IMR-90 (cell line): ENCODE results near the gene TAPT1. TPM values are rescaled to one million over a fixed set of nuclear protein-coding genes. Genes with fewer than 3 reads are reported as not detected.
A peak's percentile ranks its signal among the peaks of the same experiment; 100 is the strongest.

Experiments
- ATAC-seq: fragments of 200-7000 bp; cut with Tn5 transposase; 2 replicates; pipeline ENCODE4 v1.9.1; 2020; ENCODE audit warnings: low read depth, mild to moderate bottlenecking, moderate library complexity
- BruUV-seq: library from RNA; stranded (reverse); fragments of 400-500 nt; replicated peaks from 2 replicates; lab custom pipeline; 2021; lab: Mats Ljungman, UMichigan
- CTCF ChIA-PET: fragments of 300-600 bp; formaldehyde crosslinking; extraction: SDS; loops from one replicate; lab custom pipeline; 2021; ENCODE audit warnings: antibody characterized with exemption; lab: Yijun Ruan, JAX
- POLR2A ChIA-PET: fragments of 300-600 bp; sonication (Branson Sonifier 250); formaldehyde crosslinking; loops from one replicate; lab custom pipeline; 2022; ENCODE audit warnings: antibody characterized with exemption; ENCODE audit not compliant: unreplicated experiment; lab: Charles Lee
- DNase-seq: peaks from one replicate; pipeline ENCODE4 v3.0.0; 2013
- H2AFZ ChIP-seq: replicated peaks from 2 replicates; pipeline ENCODE3; 2013; ENCODE audit warnings: low read length, mild to moderate bottlenecking; ENCODE audit not compliant: poor library complexity
- H2AK5ac ChIP-seq: 2 replicates; pipeline ENCODE4 v1.6.1; 2013; ENCODE audit warnings: low read depth, low read length, inconsistent platforms
- H2AK9ac ChIP-seq: replicated peaks from 2 replicates; pipeline ENCODE3; 2013; ENCODE audit warnings: mild to moderate bottlenecking, low read depth, low read length, moderate library complexity; ENCODE audit not compliant: poor library complexity
- H2BK120ac ChIP-seq: 2 replicates; pipeline ENCODE4 v1.6.1; 2013; ENCODE audit warnings: low read depth, low read length, inconsistent platforms
- H2BK15ac ChIP-seq: 3 replicates; pipeline ENCODE4 v1.6.1; 2013; ENCODE audit warnings: low read depth, low read length, inconsistent platforms
- H2BK20ac ChIP-seq: 2 replicates; pipeline ENCODE4 v1.6.1; 2013; ENCODE audit warnings: low read depth, mild to moderate bottlenecking, inconsistent platforms, low read length, moderate library complexity
- H2BK5ac ChIP-seq: 2 replicates; pipeline ENCODE4 v1.6.1; 2013; ENCODE audit warnings: mild to moderate bottlenecking, low read depth, low read length, inconsistent platforms; ENCODE audit not compliant: poor library complexity, severe bottlenecking
- H3K14ac ChIP-seq: replicated peaks from 2 replicates; pipeline ENCODE4 v1.6.1; 2013; ENCODE audit warnings: low read depth, low read length, inconsistent platforms
- H3K18ac ChIP-seq: 2 replicates; pipeline ENCODE4 v1.6.1; 2013; ENCODE audit warnings: low read depth, low read length, control low read depth
- H3K23ac ChIP-seq: 2 replicates; pipeline ENCODE4 v1.6.1; 2013; ENCODE audit warnings: low read depth, low read length, inconsistent platforms
- H3K27ac ChIP-seq: 2 replicates; pipeline ENCODE4 v1.5.1; 2013; ENCODE audit warnings: mild to moderate bottlenecking, control low read depth, low read length; ENCODE audit not compliant: insufficient read depth
- H3K27me3 ChIP-seq: 2 replicates; pipeline ENCODE4 v1.6.1; 2013; ENCODE audit warnings: low read length; ENCODE audit not compliant: control insufficient read depth, insufficient read depth
- H3K36me3 ChIP-seq: 2 replicates; pipeline ENCODE4 v1.6.1; 2013; ENCODE audit warnings: low read length, mixed read lengths; ENCODE audit not compliant: control insufficient read depth, insufficient read depth
- H3K4ac ChIP-seq: 2 replicates; pipeline ENCODE4 v1.6.1; 2013; ENCODE audit warnings: low read depth, low read length, inconsistent platforms
- H3K4me1 ChIP-seq: 2 replicates; pipeline ENCODE4 v1.6.1; 2013; ENCODE audit warnings: low read length, mixed read lengths; ENCODE audit not compliant: control insufficient read depth, insufficient read depth
- H3K4me2 ChIP-seq: 2 replicates; pipeline ENCODE4 v1.6.1; 2013; ENCODE audit warnings: low read depth, mild to moderate bottlenecking, control low read depth, low read length, moderate library complexity
- H3K4me3 ChIP-seq: 2 replicates; pipeline ENCODE4 v1.5.1; 2013; ENCODE audit warnings: low read depth, mild to moderate bottlenecking, control low read depth, low read length, moderate library complexity; ENCODE audit not compliant: insufficient read depth
- H3K56ac ChIP-seq: 2 replicates; pipeline ENCODE4 v1.6.1; 2013; ENCODE audit warnings: low read length, inconsistent platforms; ENCODE audit not compliant: insufficient read depth; ENCODE audit errors: extremely low read depth
- H3K79me1 ChIP-seq, 2 experiments: 2 replicates each; pipeline ENCODE4 v1.6.1; 2013; ENCODE audit warnings: low read length in 2 of 2, inconsistent platforms in 1 of 2, low read depth in 1 of 2
- H3K9ac ChIP-seq: 2 replicates; pipeline ENCODE4 v1.6.1; 2013; ENCODE audit warnings: low read depth, low read length, control low read depth
- H3K9me1 ChIP-seq: 2 replicates; pipeline ENCODE4 v1.6.1; 2013; ENCODE audit warnings: low read length, inconsistent platforms; ENCODE audit not compliant: insufficient read depth
- H3K9me3 ChIP-seq: 2 replicates; pipeline ENCODE4 v1.6.1; 2013; ENCODE audit warnings: low read length; ENCODE audit not compliant: control insufficient read depth, insufficient read depth
- H4K20me1 ChIP-seq: 2 replicates; pipeline ENCODE4 v1.6.1; 2013; ENCODE audit warnings: low read length, inconsistent platforms; ENCODE audit not compliant: insufficient read depth
- H4K5ac ChIP-seq: 2 replicates; pipeline ENCODE4 v1.6.1; 2013; ENCODE audit warnings: mild to moderate bottlenecking, low read depth, low read length, control low read depth
- H4K8ac ChIP-seq, 2 experiments: 2 replicates each; pipeline ENCODE4 v1.6.1; 2013; ENCODE audit warnings: low read depth in 2 of 2, low read length in 2 of 2, control low read depth in 1 of 2, inconsistent platforms in 1 of 2
- H4K91ac ChIP-seq: 2 replicates; pipeline ENCODE4 v1.6.1; 2013; ENCODE audit warnings: low read depth, low read length, inconsistent platforms; ENCODE audit not compliant: insufficient read depth
- BHLHE40 ChIP-seq: fragments of 150-350 bp; IDR thresholded peaks from 2 replicates; pipeline ENCODE4 v1.6.1; 2016; ENCODE audit warnings: mild to moderate bottlenecking, low read depth, low read length
- CHD1 ChIP-seq: IDR thresholded peaks from 2 replicates; pipeline ENCODE4 v1.6.1; 2012; ENCODE audit warnings: low read depth, low read length, improper control_type of control experiment
- CTCF ChIP-seq: conservative IDR thresholded peaks from 2 replicates; pipeline ENCODE4 v1.5.1; 2012; ENCODE audit warnings: mild to moderate bottlenecking, low read depth, low read length, improper control_type of control experiment
- ELK1 ChIP-seq: fragments of 150-350 bp; IDR thresholded peaks from 2 replicates; pipeline ENCODE4 v1.6.1; 2016; ENCODE audit warnings: low read depth, mild to moderate bottlenecking, low read length, moderate library complexity, borderline replicate concordance
- FOS ChIP-seq: fragments of 150-350 bp; IDR thresholded peaks from 2 replicates; pipeline ENCODE4 v1.6.1; 2016; ENCODE audit warnings: low read depth, low read length
- MAZ ChIP-seq: IDR thresholded peaks from 2 replicates; pipeline ENCODE4 v1.6.1; 2012; ENCODE audit warnings: low read depth, mild to moderate bottlenecking, low read length, improper control_type of control experiment, moderate library complexity, borderline replicate concordance
- MXI1 ChIP-seq: IDR thresholded peaks from 2 replicates; pipeline ENCODE4 v1.6.1; 2012; ENCODE audit warnings: low read depth, mild to moderate bottlenecking, low read length, moderate library complexity, borderline replicate concordance
- POLR2A ChIP-seq: IDR thresholded peaks from 2 replicates; pipeline ENCODE4 v1.6.1; 2012; ENCODE audit warnings: mild to moderate bottlenecking, low read depth, low read length
- RAD21 ChIP-seq: IDR thresholded peaks from 2 replicates; pipeline ENCODE4 v1.6.1; 2012; ENCODE audit warnings: low read length, improper control_type of control experiment
- RCOR1 ChIP-seq: IDR thresholded peaks from 2 replicates; pipeline ENCODE4 v1.6.1; 2012; ENCODE audit warnings: mild to moderate bottlenecking, low read length, improper control_type of control experiment; ENCODE audit not compliant: insufficient replicate concordance
- RFX5 ChIP-seq: IDR thresholded peaks from 2 replicates; pipeline ENCODE4 v1.8.0; 2012; ENCODE audit warnings: low read depth, mild to moderate bottlenecking, low read length, moderate library complexity
- SMC3 ChIP-seq: fragments of 150-350 bp; IDR thresholded peaks from 2 replicates; pipeline ENCODE4 v1.6.1; 2016; ENCODE audit warnings: low read depth, mild to moderate bottlenecking, antibody characterized with exemption, low read length, moderate library complexity
- USF2 ChIP-seq: fragments of 150-350 bp; IDR thresholded peaks from 2 replicates; pipeline ENCODE4 v1.6.1; 2017; ENCODE audit warnings: mild to moderate bottlenecking, antibody characterized with exemption, low read length, low read depth
- dilution Hi-C: fragments of 300-500 bp; cut with HindIII; formaldehyde crosslinking; loops from one replicate; pipeline ENCODE4 v1.14.3; 2018; ENCODE audit warnings: low sequenced_read_pairs; ENCODE audit not compliant: unreplicated experiment
- in situ Hi-C: fragments of 300-500 bp; cut with MboI; formaldehyde crosslinking; loops from 3 replicates; pipeline ENCODE4 v1.14.3; 2019; ENCODE audit warnings: low sequenced_read_pairs, inconsistent platforms, mixed read lengths
- intact Hi-C: fragments of 100-400 bp; cut with micrococcal nuclease; formaldehyde crosslinking; loops from 2 replicates; pipeline ENCODE4 v1.10.0; 2022
- polyA plus RNA-seq, 3 experiments: library from polyadenylated mRNA; depleted of rRNA; stranded (reverse); fragments of >200 nt; gene quantifications; 2 replicates each; pipeline ENCODE4 v1.2.3, GENCODE V29; 2012; ENCODE audit warnings: low replicate concordance in 1 of 3
- total RNA-seq: library from RNA; depleted of rRNA; stranded (reverse); fragments of >200 nt; gene quantifications from 2 replicates; pipeline ENCODE4 v1.2.3, GENCODE V29; 2012

The TAPT1 gene
- total and polyA plus RNA-seq, 2 of the 4 experiments (the other 2 are of a cell fraction) = 5.6 to 12.2 TPM

GRCh38 chr4:16187455-16187854, 38.8 kb downstream of the TAPT1 start:
- H2AK5ac ChIP-seq = no peak overlapping the region
- no peak overlapping the region for H3K18ac ChIP-seq
- peak; percentile 72 for ATAC-seq
- H3K4me1 ChIP-seq = no peaks in the 10 kb centered on the region
- H2BK20ac ChIP-seq = no peak overlapping the region
- H3K36me3 ChIP-seq = peaks cover 6% of the 10 kb centered on the region; the same call in 1 of the 2 replicates
- dilution Hi-C loops = no loop called here
- intact Hi-C loops = no loop called here
- H3K79me1 ChIP-seq = no peaks in the 10 kb centered on the region
- no peak for TF ChIP-seq POLR2A
- TF ChIP-seq MXI1 = no peak
- TF ChIP-seq SMC3 = no peak
- TF ChIP-seq ELK1 = no peak
- TF ChIP-seq RAD21 = no peak
- no peak for TF ChIP-seq RFX5
- no peak for TF ChIP-seq MAZ
- TF ChIP-seq CHD1 = no peak
- no peak for TF ChIP-seq CTCF
- TF ChIP-seq RCOR1 = no peak
- no peak for TF ChIP-seq BHLHE40
- no peak for TF ChIP-seq USF2
- TF ChIP-seq FOS = no peak
- H3K56ac ChIP-seq = no peak overlapping the region
- no peak overlapping the region for H2BK120ac ChIP-seq
- H3K27ac ChIP-seq = no peak overlapping the region
- H2BK15ac ChIP-seq = no peak overlapping the region
- H3K4me3 ChIP-seq = no peak overlapping the region
- no peaks in the 10 kb centered on the region for H3K9me1 ChIP-seq
- H2AFZ ChIP-seq = no peak overlapping the region
- no TSS peak for BruUV-seq
- no peaks in the 10 kb centered on the region for H4K20me1 ChIP-seq
- no peak overlapping the region for H3K4ac ChIP-seq
- H3K4me2 ChIP-seq = no peak overlapping the region
- ChIA-PET POLR2A (no interaction called here), CTCF (interaction anchor here (0.6 to 0.7 kb wide), 3 partner anchors 114 to 1433 kb away, joined by 3 read pairs; no protein-coding TSS in a partner anchor)
- H3K23ac ChIP-seq = no peak overlapping the region
- H3K9ac ChIP-seq = no peak overlapping the region
- H2AK9ac ChIP-seq = no peak overlapping the region
- in situ Hi-C loops = no loop called here
- H3K9me3 ChIP-seq = no peaks in the 10 kb centered on the region
- H3K14ac ChIP-seq = no peak overlapping the region
- no peak overlapping the region for H4K91ac ChIP-seq
- H2BK5ac ChIP-seq = no peak overlapping the region
- H4K8ac ChIP-seq = no peak overlapping the region
- no peak overlapping the region for H4K5ac ChIP-seq
- H3K27me3 ChIP-seq = no peaks in the 10 kb centered on the region
- DNase-seq = peak; percentile 29
